ENCODE measurements around the gene NFATC2IP. TPM values are rescaled to one million over a fixed set of nuclear protein-coding genes. Genes with fewer than 3 reads are reported as not detected.

NFATC2IP gene
- total and polyA plus RNA-seq, 5 donors from 2014 or later: 22.9 to 96.2 (median 25.2) TPM

- DNase-seq: no peak
- H3K27ac Mint-ChIP-seq: peak overlapping the region; percentile 75 to 94 (median 92)
- Histone ChIP-seq H3K4me1 (ENCODE audit: control insufficient read depth, insufficient read depth, low read length, poor library complexity, severe bottlenecking) (peaks cover 38% of the 10 kb centered on the region), H3K27ac (ENCODE audit: insufficient read depth, low read length, poor library complexity, severe bottlenecking) (no peak overlapping the region), H3K9me3 (ENCODE audit: control insufficient read depth in 2 of 2, low read length in 2 of 2) (no peaks in the 10 kb centered on the region), H3K27me3 (ENCODE audit: control insufficient read depth, insufficient read depth, low read length) (no peaks in the 10 kb centered on the region), H3K36me3 (ENCODE audit: control insufficient read depth, insufficient read depth, low read length) (no peaks in the 10 kb centered on the region), H3K4me3 (ENCODE audit: low read depth, low read length) (no peak overlapping the region)
- peak overlapping the region in 2 of 4 donors; percentile 30 to 41 for H3K4me3 Mint-ChIP-seq
- H3K4me1 Mint-ChIP-seq: peaks cover 17 to 49% (median 27%) of the 10 kb centered on the region in 4 donors
- no peaks in the 10 kb centered on the region for H3K36me3 Mint-ChIP-seq
- peaks cover 0 to 2% (median 0%) of the 10 kb centered on the region in 7 donors for H3K9me3 Mint-ChIP-seq
- H3K27me3 Mint-ChIP-seq: no peaks in the 10 kb centered on the region
- ATAC-seq (ENCODE audit: low read depth in 2 of 2): no peak
Measured at GRCh38 chr16:29014561-29015069, 63.9 kb downstream of the NFATC2IP start.

Other genes starting within 250 kb of the NFATC2IP start
- 182 TPM for gene EIF3C, start 239.5 kb upstream of the NFATC2IP start, total RNA-seq
- gene EIF3C, start 239.5 kb upstream of the NFATC2IP start, polyA plus RNA-seq: 100 to 1,000 TPM; 131 to 214 (median 178) TPM
- gene NPIPB9, start 199.2 kb upstream of the NFATC2IP start, total RNA-seq: 5.8 TPM
- gene NPIPB9, start 199.2 kb upstream of the NFATC2IP start, polyA plus RNA-seq: under 1 TPM in 2 of 4 donors, not detected in 2; 0.20 to 0.23 TPM
- 342 TPM for gene ATXN2L, start 127.9 kb upstream of the NFATC2IP start, total RNA-seq
- gene ATXN2L, start 127.9 kb upstream of the NFATC2IP start, polyA plus RNA-seq: 10 to 100 TPM; 11.0 to 20.8 (median 11.6) TPM
- gene TUFM, start 104.6 kb upstream of the NFATC2IP start, total RNA-seq: 98.4 TPM
- gene TUFM, start 104.6 kb upstream of the NFATC2IP start, polyA plus RNA-seq: 100 to 1,000 TPM; 125 to 165 (median 147) TPM
- gene SH2B1, start 87.1 kb upstream of the NFATC2IP start, total RNA-seq: 73.8 TPM
- 1 to 10 TPM; 1.5 to 2.4 (median 1.9) TPM for gene SH2B1, start 87.1 kb upstream of the NFATC2IP start, polyA plus RNA-seq
- 1.4 TPM for gene ATP2A1, start 72.4 kb upstream of the NFATC2IP start, total RNA-seq
- gene ATP2A1, start 72.4 kb upstream of the NFATC2IP start, polyA plus RNA-seq: not detected
- 28.2 TPM for gene RABEP2, start 25.7 kb upstream of the NFATC2IP start, total RNA-seq
- gene RABEP2, start 25.7 kb upstream of the NFATC2IP start, polyA plus RNA-seq: 1 to 10 TPM; 2.9 to 3.9 (median 3.4) TPM
- 0.52 TPM for gene CD19, start 19.0 kb upstream of the NFATC2IP start, total RNA-seq
- 1 to 10 TPM in 1 of 4 donors, not detected in 3; 2.8 TPM for gene CD19, start 19.0 kb upstream of the NFATC2IP start, polyA plus RNA-seq
- 24.5 TPM for gene SPNS1, start 23.8 kb downstream of the NFATC2IP start, total RNA-seq
- gene SPNS1, start 23.8 kb downstream of the NFATC2IP start, polyA plus RNA-seq: 10 to 100 TPM; 22.3 to 32.9 (median 25.2) TPM
- gene LAT, start 34.1 kb downstream of the NFATC2IP start, total RNA-seq: 282 TPM
- gene LAT, start 34.1 kb downstream of the NFATC2IP start, polyA plus RNA-seq: 100 to 1,000 TPM; 287 to 429 (median 317) TPM

All from CD4-positive, CD25-positive, alpha-beta regulatory T cell (primary cell).